Neural cell (in vitro differentiated cells): ENCODE measurements around the gene TCP11L1. TPM values are rescaled to one million over a fixed set of nuclear protein-coding genes. Genes with fewer than 3 reads are reported as not detected.

Experiments
- H2AFZ ChIP-seq: fragments of 200-600, 300-800 bp; sonication (generic), shearing (Covaris generic); 2 replicates; pipeline ENCODE4 v1.6.0; 2014; ENCODE audit warnings: low read depth, mild to moderate bottlenecking, antibody characterized with exemption, low read length, moderate library complexity
- H3F3A ChIP-seq: fragments of 200-600 bp; shearing (Covaris generic); 2 replicates; pipeline ENCODE4 v1.6.1; 2016; ENCODE audit warnings: mild to moderate bottlenecking, moderate library complexity, mixed read lengths, antibody characterized with exemption, low read length; ENCODE audit not compliant: insufficient read depth, poor library complexity, severe bottlenecking
- H3K27ac ChIP-seq: fragments of 200-600, 300-800 bp; sonication (generic), shearing (Covaris generic); 2 replicates; pipeline ENCODE4 v1.5.1; 2014; ENCODE audit warnings: mild to moderate bottlenecking, low read length, moderate library complexity
- H3K27me3 ChIP-seq: fragments of 300-800, 200-600 bp; sonication (generic), shearing (Covaris generic); 2 replicates; pipeline ENCODE4 v1.6.0; 2014; ENCODE audit warnings: mild to moderate bottlenecking, low read depth, low read length, moderate library complexity; ENCODE audit not compliant: insufficient read depth
- H3K36me3 ChIP-seq: fragments of 300-800, 200-600 bp; sonication (generic), shearing (Covaris generic); 2 replicates; pipeline ENCODE4 v1.5.1; 2014; ENCODE audit warnings: mild to moderate bottlenecking, antibody characterized with exemption, low read length, moderate library complexity; ENCODE audit not compliant: insufficient read depth
- H3K4me2 ChIP-seq: fragments of 300-800, 200-600 bp; sonication (generic), shearing (Covaris generic); 2 replicates; pipeline ENCODE4 v1.6.0; 2014; ENCODE audit warnings: mild to moderate bottlenecking, low read length
- H3K4me3 ChIP-seq: fragments of 300-800, 200-600 bp; sonication (generic), shearing (Covaris generic); 2 replicates; pipeline ENCODE4 v1.5.1; 2014; ENCODE audit warnings: mild to moderate bottlenecking, low read length, moderate library complexity
- H3K79me2 ChIP-seq: fragments of 200-600 bp; shearing (Covaris generic); replicated peaks from 2 replicates; pipeline ENCODE4 v1.6.0; 2014; ENCODE audit warnings: mild to moderate bottlenecking, low read length, moderate library complexity; ENCODE audit not compliant: insufficient read depth
- H3K9ac ChIP-seq: fragments of 300-800, 200-600 bp; sonication (generic), shearing (Covaris generic); 2 replicates; pipeline ENCODE4 v1.6.1; 2016; ENCODE audit warnings: mild to moderate bottlenecking, low read length, mixed read lengths
- H3K9me2 ChIP-seq: fragments of 200-600 bp; shearing (Covaris generic); 2 replicates; pipeline ENCODE4 v1.6.1; 2016; ENCODE audit warnings: mild to moderate bottlenecking, low read length, mixed read lengths; ENCODE audit not compliant: insufficient read depth
- H3K9me3 ChIP-seq: fragments of 200-600, 300-800 bp; sonication (generic), shearing (Covaris generic); 2 replicates; pipeline ENCODE4 v1.6.1; 2016; ENCODE audit warnings: mild to moderate bottlenecking, mixed run types, low read length, moderate library complexity, mixed read lengths
- H4K20me1 ChIP-seq: fragments of 200-600 bp; shearing (Covaris generic); 2 replicates; pipeline ENCODE4 v1.6.1; 2016; ENCODE audit warnings: mild to moderate bottlenecking, mixed run types; ENCODE audit not compliant: insufficient read depth
- EP300 ChIP-seq: fragments of 450-650 bp; conservative IDR thresholded peaks from 2 replicates; pipeline ENCODE4 v1.6.1; 2014; ENCODE audit warnings: antibody characterized with exemption, mild to moderate bottlenecking, moderate library complexity; ENCODE audit not compliant: poor library complexity, severe bottlenecking
- EZH2 ChIP-seq: fragments of 200-600, 300-800 bp; shearing (Covaris generic), sonication (generic); IDR thresholded peaks from 2 replicates; pipeline ENCODE4 v1.6.1; 2014; ENCODE audit warnings: antibody characterized with exemption, low read length, borderline replicate concordance, mild to moderate bottlenecking; ENCODE audit not compliant: insufficient read depth, poor library complexity, severe bottlenecking
- MXI1 ChIP-seq: fragments of 450-650 bp; conservative IDR thresholded peaks from 2 replicates; pipeline ENCODE4 v1.6.1; 2014; ENCODE audit warnings: antibody characterized with exemption, mild to moderate bottlenecking; ENCODE audit not compliant: poor library complexity, severe bottlenecking
- POLR2AphosphoS5 ChIP-seq: IDR thresholded peaks from 2 replicates; pipeline ENCODE4 v1.6.1; 2012
- RAD21 ChIP-seq: fragments of 450-650 bp; conservative IDR thresholded peaks from 2 replicates; pipeline ENCODE4 v1.6.1; 2014; ENCODE audit warnings: antibody characterized with exemption, mild to moderate bottlenecking, moderate library complexity
- SMC3 ChIP-seq: fragments of 450-650 bp; conservative IDR thresholded peaks from 2 replicates; pipeline ENCODE4 v1.6.1; 2014; ENCODE audit warnings: antibody characterized with exemption, mild to moderate bottlenecking, moderate library complexity; ENCODE audit not compliant: poor library complexity
- TAF1 ChIP-seq: IDR thresholded peaks from 2 replicates; pipeline ENCODE4 v1.6.1; 2012; ENCODE audit warnings: low read depth
- polyA plus RNA-seq: library from polyadenylated mRNA; depleted of rRNA; stranded (reverse); fragments of >200 nt; gene quantifications from 2 replicates; pipeline ENCODE4 v1.2.3, GENCODE V29; 2014
- TF ChIP-seq, protein P1 (sequence below): fragments of 450-650 bp; IDR thresholded peaks from 2 replicates; pipeline ENCODE4 v1.5.1; 2014; ENCODE audit warnings: antibody characterized with exemption, mild to moderate bottlenecking, moderate library complexity; ENCODE audit not compliant: poor library complexity, severe bottlenecking
- TF ChIP-seq, protein P2 (sequence below): IDR thresholded peaks from 2 replicates; pipeline ENCODE4 v1.6.1; 2012; ENCODE audit warnings: borderline replicate concordance

The TCP11L1 gene
- polyA plus RNA-seq, 1 donor from 2014 or later: 12.5 TPM

DNA sequence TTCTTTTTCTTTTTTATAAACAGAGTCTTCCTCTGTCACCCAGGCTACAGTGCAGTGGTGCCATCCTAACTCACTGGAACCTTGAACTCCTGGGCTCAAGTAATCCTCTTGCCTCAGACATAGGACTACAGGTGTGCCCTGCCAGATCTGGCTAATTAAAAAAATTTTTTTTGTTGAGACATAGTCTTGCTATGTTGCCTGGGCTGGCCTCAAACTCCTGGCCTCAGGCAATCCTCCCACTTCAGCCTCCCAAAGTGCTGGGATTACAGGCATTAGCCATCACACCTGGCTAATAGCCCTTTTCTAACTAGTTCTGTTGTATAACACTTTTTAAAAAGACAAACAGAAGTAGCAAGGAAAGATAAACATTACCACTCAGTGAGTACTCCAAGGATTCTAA lies 64.5 kb downstream of the TCP11L1 start:
- Histone ChIP-seq H4K20me1 (no peaks in the 10 kb centered on the region), H3K27ac (no peak overlapping the region), H3K27me3 (no peaks in the 10 kb centered on the region), H3K4me2 (no peak overlapping the region), H3K4me3 (no peak overlapping the region), H3K9me2 (no peaks in the 10 kb centered on the region), H3F3A (no peaks in the 10 kb centered on the region), H2AFZ (no peak overlapping the region), H3K36me3 (no peaks in the 10 kb centered on the region), H3K79me2 (no peaks in the 10 kb centered on the region), H3K9ac (no peak overlapping the region), H3K9me3 (no peaks in the 10 kb centered on the region)
- TF ChIP-seq MXI1 (no peak), POLR2AphosphoS5 (no peak), SMC3 (no peak), EZH2 (no peak), RAD21 (no peak), TAF1 (no peak), EP300 (no peak)
- TF ChIP-seq, protein P1, sequence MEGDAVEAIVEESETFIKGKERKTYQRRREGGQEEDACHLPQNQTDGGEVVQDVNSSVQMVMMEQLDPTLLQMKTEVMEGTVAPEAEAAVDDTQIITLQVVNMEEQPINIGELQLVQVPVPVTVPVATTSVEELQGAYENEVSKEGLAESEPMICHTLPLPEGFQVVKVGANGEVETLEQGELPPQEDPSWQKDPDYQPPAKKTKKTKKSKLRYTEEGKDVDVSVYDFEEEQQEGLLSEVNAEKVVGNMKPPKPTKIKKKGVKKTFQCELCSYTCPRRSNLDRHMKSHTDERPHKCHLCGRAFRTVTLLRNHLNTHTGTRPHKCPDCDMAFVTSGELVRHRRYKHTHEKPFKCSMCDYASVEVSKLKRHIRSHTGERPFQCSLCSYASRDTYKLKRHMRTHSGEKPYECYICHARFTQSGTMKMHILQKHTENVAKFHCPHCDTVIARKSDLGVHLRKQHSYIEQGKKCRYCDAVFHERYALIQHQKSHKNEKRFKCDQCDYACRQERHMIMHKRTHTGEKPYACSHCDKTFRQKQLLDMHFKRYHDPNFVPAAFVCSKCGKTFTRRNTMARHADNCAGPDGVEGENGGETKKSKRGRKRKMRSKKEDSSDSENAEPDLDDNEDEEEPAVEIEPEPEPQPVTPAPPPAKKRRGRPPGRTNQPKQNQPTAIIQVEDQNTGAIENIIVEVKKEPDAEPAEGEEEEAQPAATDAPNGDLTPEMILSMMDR: no peak
- TF ChIP-seq, protein P2, sequence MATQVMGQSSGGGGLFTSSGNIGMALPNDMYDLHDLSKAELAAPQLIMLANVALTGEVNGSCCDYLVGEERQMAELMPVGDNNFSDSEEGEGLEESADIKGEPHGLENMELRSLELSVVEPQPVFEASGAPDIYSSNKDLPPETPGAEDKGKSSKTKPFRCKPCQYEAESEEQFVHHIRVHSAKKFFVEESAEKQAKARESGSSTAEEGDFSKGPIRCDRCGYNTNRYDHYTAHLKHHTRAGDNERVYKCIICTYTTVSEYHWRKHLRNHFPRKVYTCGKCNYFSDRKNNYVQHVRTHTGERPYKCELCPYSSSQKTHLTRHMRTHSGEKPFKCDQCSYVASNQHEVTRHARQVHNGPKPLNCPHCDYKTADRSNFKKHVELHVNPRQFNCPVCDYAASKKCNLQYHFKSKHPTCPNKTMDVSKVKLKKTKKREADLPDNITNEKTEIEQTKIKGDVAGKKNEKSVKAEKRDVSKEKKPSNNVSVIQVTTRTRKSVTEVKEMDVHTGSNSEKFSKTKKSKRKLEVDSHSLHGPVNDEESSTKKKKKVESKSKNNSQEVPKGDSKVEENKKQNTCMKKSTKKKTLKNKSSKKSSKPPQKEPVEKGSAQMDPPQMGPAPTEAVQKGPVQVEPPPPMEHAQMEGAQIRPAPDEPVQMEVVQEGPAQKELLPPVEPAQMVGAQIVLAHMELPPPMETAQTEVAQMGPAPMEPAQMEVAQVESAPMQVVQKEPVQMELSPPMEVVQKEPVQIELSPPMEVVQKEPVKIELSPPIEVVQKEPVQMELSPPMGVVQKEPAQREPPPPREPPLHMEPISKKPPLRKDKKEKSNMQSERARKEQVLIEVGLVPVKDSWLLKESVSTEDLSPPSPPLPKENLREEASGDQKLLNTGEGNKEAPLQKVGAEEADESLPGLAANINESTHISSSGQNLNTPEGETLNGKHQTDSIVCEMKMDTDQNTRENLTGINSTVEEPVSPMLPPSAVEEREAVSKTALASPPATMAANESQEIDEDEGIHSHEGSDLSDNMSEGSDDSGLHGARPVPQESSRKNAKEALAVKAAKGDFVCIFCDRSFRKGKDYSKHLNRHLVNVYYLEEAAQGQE: no peak

GRCh38 chr11:33109294-33109895 lies 70.0 kb downstream of the TCP11L1 start:
- Histone ChIP-seq H3K27ac (no peak overlapping the region), H3K79me2 (no peaks in the 10 kb centered on the region)

More at GRCh38 chr11:33109294-33109895, 70.0 kb downstream of the TCP11L1 start:
- no peak overlapping the region for H3K9ac ChIP-seq
- no peaks in the 10 kb centered on the region for H3K36me3 ChIP-seq
- no peaks in the 10 kb centered on the region for H3K9me2 ChIP-seq
- no peaks in the 10 kb centered on the region for H3K27me3 ChIP-seq
- no peaks in the 10 kb centered on the region for H4K20me1 ChIP-seq
- H3K4me2 ChIP-seq: no peak overlapping the region
- TF ChIP-seq EZH2 (no peak), SMC3 (no peak), RAD21 (no peak), EP300 (no peak), TAF1 (no peak), POLR2AphosphoS5 (no peak), MXI1 (no peak)
- TF ChIP-seq, protein P1: no peak
- TF ChIP-seq, protein P2: no peak
- no peak overlapping the region for H3K4me3 ChIP-seq
- H2AFZ ChIP-seq: no peak overlapping the region
- no peaks in the 10 kb centered on the region for H3K9me3 ChIP-seq
- H3F3A ChIP-seq: no peaks in the 10 kb centered on the region
